GM18517 (cell line): ENCODE measurements around the gene LIMS2.

Source experiments
- ATAC-seq: cut with Tn5 transposase; IDR thresholded peaks from one replicate; pipeline ENCODE4 v1.9.1; 2021; ENCODE audit warnings: mild to moderate bottlenecking, moderate library complexity; ENCODE audit not compliant: unreplicated experiment

LIMS2 gene

GRCh38 chr2:127634626-127635379 lies 40.5 kb downstream of the LIMS2 start:
- no peak for ATAC-seq

- ATAC-seq = no peak
Measured at GRCh38 chr2:127634066-127634617, 41.2 kb downstream of the LIMS2 start.

GRCh38 chr2:127633556-127634065 lies 41.7 kb downstream of the LIMS2 start:
- no peak for ATAC-seq

- ATAC-seq = peak; percentile 61
Measured at GRCh38 chr2:127632592-127633489, 42.5 kb downstream of the LIMS2 start.

- ATAC-seq = no peak
Measured at GRCh38 chr2:127631997-127632581, 43.2 kb downstream of the LIMS2 start.

GRCh38 chr2:127631541-127631996 lies 43.8 kb downstream of the LIMS2 start:
- ATAC-seq = no peak

GRCh38 chr2:127630864-127631540 lies 44.3 kb downstream of the LIMS2 start:
- no peak for ATAC-seq

- ATAC-seq = no peak
Measured at GRCh38 chr2:127630096-127630863, 45.0 kb downstream of the LIMS2 start.

- no peak for ATAC-seq
Measured at GRCh38 chr2:127629637-127630036, 45.7 kb downstream of the LIMS2 start.

GRCh38 chr2:127628767-127629614 lies 46.3 kb downstream of the LIMS2 start:
- ATAC-seq = no peak

GRCh38 chr2:127627740-127628571 lies 47.4 kb downstream of the LIMS2 start:
- ATAC-seq = no peak

GRCh38 chr2:127626917-127627739 lies 48.2 kb downstream of the LIMS2 start:
- ATAC-seq = no peak

GRCh38 chr2:127626175-127626574 lies 49.2 kb downstream of the LIMS2 start:
- ATAC-seq = no peak

GRCh38 chr2:127625572-127625951 lies 49.8 kb downstream of the LIMS2 start:
- ATAC-seq = no peak

GRCh38 chr2:127624756-127625571 lies 50.4 kb downstream of the LIMS2 start:
- ATAC-seq = no peak

- ATAC-seq = no peak
Measured at GRCh38 chr2:127624320-127624755, 51.0 kb downstream of the LIMS2 start.
